Mesodermal cell (in vitro differentiated cells): Measurements from ENCODE around the gene HECW1.

Experiments used
- H3K27ac ChIP-seq: 2 replicates; pipeline ENCODE4 v1.7.0; 2013; ENCODE audit warnings: mild to moderate bottlenecking, low read depth, low read length, moderate library complexity; ENCODE audit not compliant: severe bottlenecking
- H3K36me3 ChIP-seq: 2 replicates; pipeline ENCODE4 v1.7.1; 2013; ENCODE audit warnings: mild to moderate bottlenecking, low read length, moderate library complexity; ENCODE audit not compliant: control insufficient read depth, insufficient read depth
- H3K4me1 ChIP-seq: one replicate; pipeline ENCODE4 v1.7.1; 2013; ENCODE audit warnings: mild to moderate bottlenecking, low read length; ENCODE audit not compliant: insufficient read depth, control insufficient read depth, poor library complexity, severe bottlenecking
- H3K4me3 ChIP-seq: 2 replicates; pipeline ENCODE4 v1.7.0; 2013; ENCODE audit warnings: low read length, control low read depth, mild to moderate bottlenecking; ENCODE audit not compliant: insufficient read depth, poor library complexity, severe bottlenecking; ENCODE audit errors: extremely low read depth
- H3K9me3 ChIP-seq: 2 replicates; pipeline ENCODE4 v1.7.1; 2013; ENCODE audit warnings: mild to moderate bottlenecking, low read length, moderate library complexity; ENCODE audit not compliant: control insufficient read depth
- WGBS, 2 experiments: methylation state at CpG; one replicate each; pipeline ENCODE4 v1.1.5; 2013; ENCODE audit warnings: missing lambda C conversion rate in 2 of 2; ENCODE audit not compliant: insufficient coverage in 2 of 2; 5-methylcytosine and 5-hydroxymethylcytosine counted together

Gene HECW1

DNA sequence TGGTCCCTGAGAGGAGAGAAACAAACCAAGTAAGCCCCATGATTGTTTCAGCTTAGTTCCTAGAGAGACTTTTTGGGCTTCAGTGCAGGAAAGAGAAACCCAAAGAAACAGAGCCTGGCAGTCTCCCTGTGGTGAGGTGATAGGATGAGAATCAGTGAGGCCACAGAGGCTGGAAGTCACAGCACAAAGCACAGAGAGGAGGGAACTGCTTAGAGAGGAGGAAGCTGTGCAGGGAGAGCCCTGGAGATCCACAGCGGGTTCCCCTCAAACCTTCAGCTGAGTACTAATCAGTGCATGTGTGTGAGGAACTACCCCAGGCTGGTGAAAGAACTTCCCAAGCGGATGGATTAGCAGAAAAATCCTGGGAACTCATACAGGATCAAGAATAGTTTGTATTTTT is 27.4 kb upstream of the HECW1 start:
- H3K27ac ChIP-seq: no peak overlapping the region
- no peak overlapping the region for H3K4me3 ChIP-seq
- no peaks in the 10 kb centered on the region for H3K9me3 ChIP-seq
- WGBS, 2 experiments: 89 to 100% methylated on average over 1 of the region's 2 CpGs
- no peaks in the 10 kb centered on the region for H3K36me3 ChIP-seq
- no peaks in the 10 kb centered on the region for H3K4me1 ChIP-seq

DNA sequence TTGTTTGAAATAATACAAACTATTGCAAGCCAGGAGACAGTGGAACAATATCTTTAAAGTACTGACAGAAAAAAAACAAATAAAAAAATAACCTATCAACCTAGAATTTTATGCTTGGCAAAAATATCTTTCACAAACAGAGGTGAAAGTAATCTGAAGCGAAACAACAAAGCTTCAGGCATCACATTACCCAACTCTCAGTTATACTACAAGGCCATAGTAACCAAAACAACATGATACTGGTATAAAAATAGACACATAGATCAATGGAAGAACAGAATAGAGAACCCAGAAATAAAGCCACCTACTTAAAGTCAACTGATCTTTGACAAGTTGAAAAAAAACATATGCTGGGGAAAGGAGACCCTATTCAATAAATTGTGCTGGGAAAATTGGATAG is 26.5 kb upstream of the HECW1 start:
- Histone ChIP-seq H3K9me3 (no peaks in the 10 kb centered on the region), H3K4me1 (no peaks in the 10 kb centered on the region), H3K27ac (no peak overlapping the region), H3K36me3 (no peaks in the 10 kb centered on the region), H3K4me3 (no peak overlapping the region)
- WGBS, 2 experiments: 75% methylated on average over 1 of the region's 1 CpG; no CpG with 5 or more reads in 1 of the 2 experiments

DNA sequence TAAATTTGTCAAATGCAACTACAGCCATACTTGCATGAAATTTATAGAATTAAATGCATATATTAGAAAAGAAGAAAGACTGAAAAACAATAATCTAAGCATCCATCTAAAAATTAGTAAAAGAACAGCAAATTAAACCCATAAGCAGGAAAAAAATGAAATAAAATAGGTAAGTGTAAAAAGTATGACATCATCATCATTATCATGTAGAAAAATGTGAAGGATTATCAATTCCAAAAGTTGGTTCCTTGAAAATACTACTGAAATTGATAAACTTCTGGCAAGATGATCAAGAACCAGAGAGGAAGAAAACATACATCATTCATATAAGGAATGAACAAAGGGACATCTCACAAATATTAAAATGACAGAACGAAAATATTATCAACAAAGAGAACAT is 19.6 kb upstream of the HECW1 start:
- no peaks in the 10 kb centered on the region for H3K36me3 ChIP-seq
- H3K27ac ChIP-seq: no peak overlapping the region
- H3K4me3 ChIP-seq: no peak overlapping the region
- no peaks in the 10 kb centered on the region for H3K9me3 ChIP-seq
- H3K4me1 ChIP-seq: no peaks in the 10 kb centered on the region
- no CpG with 5 or more reads among the region's 1 CpG for WGBS, 2 experiments

DNA sequence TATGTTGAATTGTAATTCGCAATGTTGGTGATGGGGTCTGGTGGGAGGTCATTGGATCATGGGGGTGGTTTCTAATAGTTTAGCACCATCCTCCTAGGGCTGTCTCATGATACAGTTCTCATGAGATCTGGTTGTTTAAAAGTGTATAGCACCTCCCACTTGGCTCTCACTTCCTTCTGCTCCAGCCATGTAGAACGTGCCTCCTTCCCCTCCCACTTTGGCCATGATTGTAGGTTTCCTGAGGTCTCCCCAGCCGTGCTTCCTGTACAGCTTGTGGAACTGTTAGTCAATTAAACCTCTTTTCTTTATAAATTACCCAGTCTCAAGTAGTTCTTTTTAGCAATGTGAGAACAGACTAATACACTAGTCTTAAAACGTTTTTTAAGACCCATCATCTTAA is 15.6 kb upstream of the HECW1 start:
- no peaks in the 10 kb centered on the region for H3K36me3 ChIP-seq
- 67 to 86% methylated on average over 1 to 3 of the region's 4 CpGs for WGBS, 2 experiments
- H3K27ac ChIP-seq: no peak overlapping the region
- no peaks in the 10 kb centered on the region for H3K9me3 ChIP-seq
- H3K4me1 ChIP-seq: no peaks in the 10 kb centered on the region
- H3K4me3 ChIP-seq: no peak overlapping the region

DNA sequence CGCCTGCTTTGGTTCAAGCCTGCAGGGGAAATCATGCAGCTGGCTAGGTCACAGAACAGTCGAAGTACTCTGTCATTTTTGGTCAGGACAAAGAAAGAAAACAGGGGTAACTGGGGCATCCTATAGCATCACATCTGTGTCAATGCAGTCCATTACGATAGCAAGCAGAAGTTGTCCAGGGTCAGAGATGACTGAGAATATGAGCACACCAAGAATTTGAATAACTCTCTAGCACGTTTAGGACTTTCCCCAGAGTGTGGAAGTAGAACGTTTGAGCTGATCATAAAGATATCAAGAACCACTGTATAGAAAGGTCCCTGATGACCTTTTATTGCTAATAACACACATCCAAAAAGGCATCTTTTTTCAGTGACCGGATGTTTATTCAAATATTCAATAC is 12.7 kb upstream of the HECW1 start:
- WGBS, 2 experiments: 93 to 94% methylated on average over 5 to 6 of the region's 6 CpGs
- Histone ChIP-seq H3K4me3 (no peak overlapping the region), H3K36me3 (no peaks in the 10 kb centered on the region), H3K27ac (no peak overlapping the region), H3K9me3 (no peaks in the 10 kb centered on the region), H3K4me1 (no peaks in the 10 kb centered on the region)

DNA sequence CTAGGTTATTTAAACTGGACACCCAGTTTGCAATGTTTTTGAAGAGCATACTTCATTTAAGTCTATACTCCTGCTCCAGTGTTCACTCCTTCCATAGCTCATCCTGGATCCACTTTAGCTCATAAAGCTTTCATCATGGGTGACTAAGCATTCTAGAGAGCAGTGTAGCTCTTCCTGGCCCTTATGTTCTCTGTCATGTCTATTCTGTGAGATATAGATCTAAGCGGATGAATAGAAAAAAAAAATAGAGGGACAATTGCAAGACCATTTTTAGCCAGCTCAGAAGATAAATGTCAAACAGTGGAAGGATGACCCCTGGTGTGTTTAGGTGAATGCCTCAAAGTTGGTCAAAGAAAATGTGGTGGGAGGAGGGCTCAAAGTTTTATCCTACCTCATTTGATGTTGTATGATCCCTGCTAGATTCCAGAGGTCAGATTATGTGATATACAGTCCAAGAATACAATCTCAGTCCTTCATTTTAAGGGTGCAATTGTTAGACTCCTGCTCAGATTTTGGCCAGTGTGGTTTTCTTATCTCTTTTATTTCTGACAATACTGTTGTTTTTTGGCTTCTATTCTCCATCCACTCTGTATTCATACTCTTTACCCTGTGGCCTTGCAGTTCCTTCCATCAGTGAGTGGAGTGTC is 7.5 kb upstream of the HECW1 start:
- H3K9me3 ChIP-seq: no peaks in the 10 kb centered on the region
- H3K4me3 ChIP-seq: no peak overlapping the region
- WGBS, 2 experiments: 100% methylated on average over 1 of the region's 1 CpG
- no peaks in the 10 kb centered on the region for H3K4me1 ChIP-seq
- no peaks in the 10 kb centered on the region for H3K36me3 ChIP-seq
- no peak overlapping the region for H3K27ac ChIP-seq

DNA sequence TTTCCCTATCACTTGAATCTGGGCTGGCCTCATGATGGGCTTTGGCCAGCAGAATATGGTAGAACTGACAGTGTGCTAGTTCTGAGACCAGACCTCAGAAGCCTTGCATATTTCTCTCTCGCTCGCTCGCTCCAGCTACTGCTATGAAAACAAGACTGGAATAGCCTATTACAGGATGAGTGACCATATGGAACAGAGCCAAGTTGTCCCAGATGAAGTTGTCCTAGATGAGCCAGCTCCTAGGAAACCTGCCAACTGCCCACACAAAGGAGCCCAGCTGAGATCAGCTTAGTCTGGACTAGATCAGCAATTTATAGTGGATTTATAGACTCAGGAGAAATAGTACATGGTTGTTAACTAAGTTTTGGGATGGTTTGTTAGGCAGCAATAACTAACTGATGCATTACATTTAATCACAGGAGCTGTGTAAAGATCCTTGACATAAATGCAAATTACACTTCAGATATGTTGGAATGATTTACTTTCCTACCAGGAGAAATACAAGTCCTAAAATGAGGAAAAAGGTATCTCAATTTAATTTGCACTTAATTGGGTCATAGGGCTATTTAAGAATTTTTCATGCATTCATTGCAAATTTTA is 6.8 kb upstream of the HECW1 start:
- WGBS, 2 experiments: 91 to 95% methylated on average over 3 of the region's 3 CpGs
- Histone ChIP-seq H3K4me3 (no peak overlapping the region), H3K9me3 (no peaks in the 10 kb centered on the region)

DNA sequence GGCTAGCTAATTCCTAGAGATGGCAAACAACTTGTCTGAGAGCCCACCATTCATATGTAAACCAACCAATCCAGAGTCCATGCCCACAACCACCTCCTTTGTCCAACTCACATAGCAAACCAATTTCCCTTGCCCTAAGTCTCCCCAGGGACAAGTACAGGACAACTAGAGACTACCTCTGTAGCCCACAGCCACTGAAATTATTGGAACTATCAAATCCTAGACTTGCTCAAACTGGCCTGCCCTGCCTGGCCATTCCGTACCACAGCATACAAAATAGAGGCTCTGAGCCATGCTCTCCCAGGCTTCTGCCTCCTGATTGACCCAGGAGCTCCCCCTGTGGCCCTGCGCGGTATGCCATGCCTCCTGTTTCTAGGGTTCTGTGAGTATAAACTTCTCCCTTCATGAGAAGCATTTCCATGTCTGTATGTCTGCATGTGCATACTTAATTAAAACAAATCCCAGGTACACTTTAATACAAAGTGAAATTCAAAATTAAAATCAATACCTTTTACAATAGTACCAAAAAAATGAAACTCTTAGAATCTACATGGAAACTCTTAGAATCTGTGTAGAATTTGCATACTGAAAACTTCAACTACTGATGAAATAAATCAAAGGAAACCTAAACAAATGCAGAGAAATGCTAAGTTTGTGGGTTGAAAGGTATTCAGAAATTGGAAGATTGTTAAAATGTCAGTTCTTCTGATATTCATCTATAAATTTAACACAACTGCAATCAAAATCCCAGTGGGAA is 4.0 kb upstream of the HECW1 start:
- Histone ChIP-seq H3K9me3 (no peaks in the 10 kb centered on the region), H3K4me3 (no peak overlapping the region), H3K36me3 (no peaks in the 10 kb centered on the region), H3K4me1 (no peaks in the 10 kb centered on the region), H3K27ac (no peak overlapping the region)
- WGBS, 2 experiments: 38% methylated on average over 1 of the region's 3 CpGs; no CpG with 5 or more reads in 1 of the 2 experiments

More for the DNA sequence above, 6.8 kb upstream of the HECW1 start:
- no peak overlapping the region for H3K27ac ChIP-seq
- no peaks in the 10 kb centered on the region for H3K4me1 ChIP-seq
- H3K36me3 ChIP-seq: no peaks in the 10 kb centered on the region

DNA sequence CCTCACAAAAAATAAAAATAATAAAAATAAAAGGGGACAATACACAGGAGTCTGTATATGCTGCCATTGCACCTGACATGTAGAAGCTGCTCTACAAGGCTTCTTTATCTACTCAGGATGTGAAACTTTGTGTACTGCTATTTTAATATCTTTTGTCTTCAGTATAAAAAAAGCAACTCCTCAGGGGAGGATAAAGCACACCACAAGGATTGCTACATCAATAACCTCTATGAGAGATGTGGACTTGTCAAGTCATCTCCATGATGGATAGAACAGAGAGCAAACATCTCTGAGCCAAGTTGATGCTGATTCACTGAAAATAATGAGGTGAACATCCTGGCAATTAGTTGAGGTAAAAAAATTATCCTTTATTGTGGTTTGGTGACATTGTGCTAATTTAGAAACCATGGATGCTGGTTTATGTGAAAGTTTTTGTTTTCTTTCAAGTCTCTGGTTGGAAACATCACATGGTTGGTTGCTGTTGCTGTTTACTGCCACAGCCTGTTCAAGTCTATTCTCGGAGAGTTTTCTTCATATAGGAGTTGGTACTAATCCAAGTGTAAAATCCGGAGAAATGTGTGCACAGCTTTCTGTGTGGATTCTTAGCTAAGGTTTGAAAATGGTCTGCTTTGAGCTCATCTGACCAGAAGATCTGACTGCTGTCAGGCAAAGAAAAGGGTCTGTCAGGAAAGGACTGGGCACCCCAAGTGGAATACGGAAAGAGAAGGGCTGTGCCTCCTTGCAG is 1.5 kb upstream of the HECW1 start:
- 79 to 96% methylated on average over 2 to 3 of the region's 3 CpGs for WGBS, 2 experiments
- no peaks in the 10 kb centered on the region for H3K36me3 ChIP-seq
- H3K9me3 ChIP-seq: no peaks in the 10 kb centered on the region
- no peak overlapping the region for H3K4me3 ChIP-seq
- no peak overlapping the region for H3K27ac ChIP-seq
- H3K4me1 ChIP-seq: peaks cover 5% of the 10 kb centered on the region

DNA sequence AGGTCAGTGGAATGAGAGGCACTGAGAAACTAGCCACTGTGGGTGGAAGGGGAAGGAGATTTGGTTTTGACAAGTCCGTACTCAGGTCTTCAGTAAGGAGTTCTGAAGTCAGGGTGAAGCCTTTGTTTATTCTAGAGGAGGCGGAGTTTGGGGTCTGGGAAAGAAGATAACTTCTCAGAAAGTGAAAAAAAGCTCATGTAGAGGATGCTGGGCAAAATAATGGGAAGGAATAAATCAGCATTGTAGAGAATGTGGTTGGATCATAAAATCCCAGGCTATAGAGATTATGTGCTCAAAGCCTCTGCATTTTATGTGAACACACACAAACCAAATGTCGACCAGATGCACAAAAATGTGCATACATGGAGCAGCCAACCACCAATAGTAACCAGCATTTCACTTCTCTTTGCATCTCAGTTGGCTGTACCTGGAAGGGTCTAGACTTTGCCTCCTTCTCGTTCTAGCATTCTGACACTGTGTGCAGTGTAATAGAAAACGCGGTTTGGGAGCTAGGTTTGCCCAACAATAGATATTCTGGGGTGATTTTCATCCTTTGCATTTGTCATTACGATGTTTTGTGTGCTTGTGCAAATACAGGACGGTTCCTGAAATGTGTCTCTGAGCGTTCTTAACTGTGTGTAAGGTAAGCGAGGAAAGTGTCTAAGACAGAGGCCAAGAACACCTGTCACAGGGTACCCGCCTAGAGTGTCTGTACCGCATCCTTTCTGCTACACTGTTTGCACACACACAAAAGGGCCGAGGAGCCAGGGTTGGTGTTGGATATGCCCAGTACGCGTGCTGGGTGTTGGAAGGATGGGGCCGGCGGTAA is 603 bp upstream of the HECW1 start:
- H3K27ac ChIP-seq: no peak overlapping the region
- WGBS, 2 experiments: 59 to 72% methylated on average over 12 to 14 of the region's 17 CpGs
- no peak overlapping the region for H3K4me3 ChIP-seq

More for the DNA sequence above, 603 bp upstream of the HECW1 start:
- Histone ChIP-seq H3K4me1 (peaks cover 5% of the 10 kb centered on the region), H3K9me3 (no peaks in the 10 kb centered on the region), H3K36me3 (no peaks in the 10 kb centered on the region)
